IPS-11a (cell line): ENCODE results near the gene LARGE1.

ENCODE experiments used
- H3K4me3 ChIP-seq: one replicate; pipeline ENCODE4 v1.5.1; 2013; ENCODE audit warnings: low read depth, low read length, control low read depth

LARGE1 gene

GRCh38 chr22:33538277-33538885, 381.9 kb downstream of the LARGE1 start:
- H3K4me3 ChIP-seq = no peak overlapping the region

DNA sequence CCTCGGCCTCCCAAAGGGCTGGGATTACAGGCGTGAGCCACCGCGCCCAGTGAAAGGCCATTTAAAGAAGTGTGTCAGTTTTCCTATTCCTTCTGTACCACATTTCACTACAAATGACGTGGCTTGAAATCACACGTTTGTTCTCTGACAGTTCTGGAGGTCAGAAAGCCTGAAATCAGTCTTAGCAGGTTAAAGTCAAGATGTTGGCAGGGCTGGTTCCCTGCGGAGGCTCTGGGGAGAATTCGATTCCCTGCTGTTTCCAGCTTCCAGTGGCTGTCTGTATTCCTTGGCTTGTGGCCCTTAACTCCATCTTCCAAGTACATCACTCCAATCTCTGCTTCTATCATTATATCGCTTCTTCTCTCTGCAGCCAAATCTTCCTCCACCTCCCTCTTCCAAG, 383.2 kb downstream of the LARGE1 start:
- no peak overlapping the region for H3K4me3 ChIP-seq

GRCh38 chr22:33535937-33536875, 384.1 kb downstream of the LARGE1 start:
- no peak overlapping the region for H3K4me3 ChIP-seq

GRCh38 chr22:33529424-33530113, 390.7 kb downstream of the LARGE1 start:
- no peak overlapping the region for H3K4me3 ChIP-seq

DNA sequence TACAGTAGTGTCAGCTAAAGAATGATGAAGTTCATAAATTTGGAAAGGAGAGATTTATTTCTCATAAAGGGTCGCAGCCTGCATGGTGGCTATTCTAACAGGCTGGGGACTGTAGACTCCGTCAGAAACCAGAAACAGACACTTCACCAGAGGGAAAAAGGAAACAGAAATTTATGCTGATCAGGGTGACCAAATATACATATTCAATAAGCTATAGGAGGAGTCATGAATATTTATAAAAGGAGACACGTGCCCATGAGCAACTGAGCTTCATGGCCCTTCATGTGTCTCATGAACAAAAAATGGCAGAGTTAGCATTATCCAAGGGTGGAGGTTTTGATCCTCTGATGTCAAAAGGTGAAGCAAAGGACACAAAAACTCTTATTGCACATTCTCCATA, 392.1 kb downstream of the LARGE1 start:
- no peak overlapping the region for H3K4me3 ChIP-seq

GRCh38 chr22:33526434-33527107, 393.7 kb downstream of the LARGE1 start:
- no peak overlapping the region for H3K4me3 ChIP-seq

DNA sequence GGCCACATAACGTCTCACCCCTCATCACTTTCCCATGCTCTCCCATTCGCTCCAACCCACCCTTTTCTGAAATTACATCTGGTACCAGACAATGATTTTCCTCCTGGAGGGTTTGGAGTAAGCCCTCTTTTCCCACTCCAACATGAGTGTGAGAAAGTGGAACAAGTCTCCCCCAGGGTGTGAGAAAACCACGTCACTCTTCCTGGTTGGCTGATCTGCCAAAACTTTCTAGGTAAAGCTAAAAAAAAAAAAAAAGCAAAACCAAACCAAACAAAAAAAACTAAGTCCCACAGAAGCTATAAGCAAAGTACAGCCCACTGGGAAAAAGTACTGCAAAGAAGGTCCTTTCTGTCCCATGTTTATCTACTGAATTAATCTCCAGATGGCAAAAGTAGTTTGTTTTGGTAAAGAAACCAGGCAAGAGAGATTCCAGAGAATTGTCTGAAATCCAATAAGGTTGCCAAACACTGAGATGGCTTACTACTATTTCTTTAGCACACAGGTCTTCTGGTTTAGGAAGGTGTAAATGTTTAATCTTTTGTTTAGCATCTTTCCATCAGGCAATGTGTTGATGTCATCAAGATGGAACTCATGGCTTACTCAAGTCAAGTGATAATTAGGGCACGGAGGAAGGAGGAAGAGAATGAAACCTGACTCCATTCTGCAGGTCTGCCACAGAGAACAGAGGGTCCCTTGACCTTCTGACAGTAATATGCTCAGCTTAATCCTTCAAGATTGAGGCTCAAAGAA, 395.6 kb downstream of the LARGE1 start:
- no peak overlapping the region for H3K4me3 ChIP-seq

GRCh38 chr22:33521879-33522665, 398.2 kb downstream of the LARGE1 start:
- no peak overlapping the region for H3K4me3 ChIP-seq

DNA sequence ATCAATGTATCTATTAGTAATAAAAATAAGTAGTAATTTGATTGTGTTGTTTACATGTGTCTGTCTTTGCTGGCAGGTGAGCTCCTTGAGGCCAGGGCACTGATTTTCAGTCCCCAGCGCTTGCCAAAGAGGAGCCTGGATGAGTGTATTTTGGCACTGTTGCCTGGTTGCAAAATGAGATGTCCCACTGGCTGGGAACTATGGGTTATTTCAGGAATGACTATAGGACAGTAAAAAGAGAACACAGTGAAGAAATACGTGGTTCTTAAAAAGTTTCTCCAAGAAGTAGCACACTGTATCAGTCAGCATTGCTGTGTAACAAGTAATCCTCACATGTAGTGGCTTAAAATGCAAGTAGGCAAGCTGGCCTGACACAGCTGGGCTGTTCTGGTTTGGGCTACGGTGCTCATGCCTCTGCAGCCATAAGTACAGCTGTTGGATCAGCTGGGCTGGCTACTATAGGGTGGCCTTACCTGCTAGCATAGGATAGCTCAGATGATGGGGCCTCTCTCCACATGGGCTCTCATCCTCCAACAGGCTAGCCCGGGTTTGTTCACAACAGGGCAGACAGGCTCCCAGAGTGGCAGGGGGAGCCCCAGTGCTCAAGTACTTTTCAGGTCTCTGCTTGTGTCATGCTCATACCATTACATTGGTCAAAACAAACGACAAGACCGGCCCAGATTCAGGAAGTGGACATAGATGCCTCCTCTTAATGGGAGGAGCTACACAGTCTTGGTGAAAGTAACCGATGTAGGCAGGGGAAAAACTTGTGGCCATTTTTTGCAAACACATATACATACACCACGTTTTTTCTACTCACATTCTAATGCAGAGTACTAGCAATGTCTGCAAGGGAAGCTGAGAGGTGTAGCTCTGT, 399.1 kb downstream of the LARGE1 start:
- H3K4me3 ChIP-seq = no peak overlapping the region

- no peak overlapping the region for H3K4me3 ChIP-seq
Measured at GRCh38 chr22:33519974-33520903, 400.0 kb downstream of the LARGE1 start.

DNA sequence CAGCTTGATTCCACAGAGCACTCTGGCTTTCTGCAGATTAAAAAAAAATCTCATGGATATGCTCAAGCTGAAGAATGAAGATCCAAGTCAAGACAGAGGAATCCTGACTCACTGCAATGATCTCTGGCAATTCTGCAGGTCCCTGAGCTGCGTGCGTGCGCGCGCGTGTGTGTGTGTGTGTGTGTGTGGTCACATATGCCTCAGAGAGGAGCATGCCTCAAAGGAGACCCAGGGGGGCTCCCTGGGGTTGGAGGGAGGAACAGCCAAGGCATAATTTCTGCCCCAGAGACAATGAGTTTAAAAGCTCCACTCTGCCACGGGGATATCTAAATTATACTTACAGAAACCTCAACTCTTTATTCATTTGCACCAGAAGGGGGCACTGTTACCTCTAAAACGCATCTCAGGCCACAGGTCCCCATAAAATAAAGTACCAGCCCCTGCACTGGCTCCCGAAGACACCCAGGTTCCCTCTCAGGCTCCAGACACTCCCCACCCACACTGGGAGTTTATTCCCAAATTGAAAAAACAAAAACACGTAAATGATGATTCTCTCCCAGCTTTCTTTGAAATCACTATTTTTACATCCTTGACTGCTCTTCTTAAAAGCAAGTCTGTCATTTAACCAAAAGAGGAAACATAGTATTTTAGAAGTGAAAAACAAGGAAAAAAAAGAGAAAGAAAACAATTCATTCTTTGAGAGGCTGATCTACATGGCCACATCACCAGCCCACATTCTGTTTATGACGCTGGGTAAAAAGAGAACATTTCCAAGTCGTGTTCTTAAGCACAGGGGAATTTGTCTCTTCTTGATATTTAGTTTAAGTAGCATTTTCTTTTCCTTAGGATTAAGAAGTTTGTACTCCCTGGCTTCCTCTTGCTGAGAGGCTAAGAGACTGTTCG, 401.0 kb downstream of the LARGE1 start:
- H3K4me3 ChIP-seq = no peak overlapping the region

DNA sequence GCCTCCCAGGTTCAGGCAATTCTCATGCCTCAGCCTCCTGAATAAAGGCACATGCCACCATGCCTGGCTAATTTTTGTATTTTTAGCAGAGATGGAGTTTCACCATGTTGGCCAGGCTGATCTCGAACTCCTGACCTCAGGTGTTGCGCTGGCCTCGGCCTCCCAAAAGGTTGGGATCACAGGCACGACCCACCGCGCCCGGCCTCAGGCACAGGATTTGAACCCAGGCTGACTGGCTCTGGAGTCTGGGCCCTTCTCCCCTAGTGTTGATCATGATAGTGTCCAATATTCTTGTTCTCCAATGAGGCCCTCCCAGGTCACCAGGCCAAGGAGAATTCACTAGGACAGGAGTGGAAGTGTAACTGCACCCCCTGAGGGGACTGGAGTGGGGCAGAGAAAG, 401.9 kb downstream of the LARGE1 start:
- no peak overlapping the region for H3K4me3 ChIP-seq

- no peak overlapping the region for H3K4me3 ChIP-seq
Measured at GRCh38 chr22:33515795-33516194, 404.5 kb downstream of the LARGE1 start.

DNA sequence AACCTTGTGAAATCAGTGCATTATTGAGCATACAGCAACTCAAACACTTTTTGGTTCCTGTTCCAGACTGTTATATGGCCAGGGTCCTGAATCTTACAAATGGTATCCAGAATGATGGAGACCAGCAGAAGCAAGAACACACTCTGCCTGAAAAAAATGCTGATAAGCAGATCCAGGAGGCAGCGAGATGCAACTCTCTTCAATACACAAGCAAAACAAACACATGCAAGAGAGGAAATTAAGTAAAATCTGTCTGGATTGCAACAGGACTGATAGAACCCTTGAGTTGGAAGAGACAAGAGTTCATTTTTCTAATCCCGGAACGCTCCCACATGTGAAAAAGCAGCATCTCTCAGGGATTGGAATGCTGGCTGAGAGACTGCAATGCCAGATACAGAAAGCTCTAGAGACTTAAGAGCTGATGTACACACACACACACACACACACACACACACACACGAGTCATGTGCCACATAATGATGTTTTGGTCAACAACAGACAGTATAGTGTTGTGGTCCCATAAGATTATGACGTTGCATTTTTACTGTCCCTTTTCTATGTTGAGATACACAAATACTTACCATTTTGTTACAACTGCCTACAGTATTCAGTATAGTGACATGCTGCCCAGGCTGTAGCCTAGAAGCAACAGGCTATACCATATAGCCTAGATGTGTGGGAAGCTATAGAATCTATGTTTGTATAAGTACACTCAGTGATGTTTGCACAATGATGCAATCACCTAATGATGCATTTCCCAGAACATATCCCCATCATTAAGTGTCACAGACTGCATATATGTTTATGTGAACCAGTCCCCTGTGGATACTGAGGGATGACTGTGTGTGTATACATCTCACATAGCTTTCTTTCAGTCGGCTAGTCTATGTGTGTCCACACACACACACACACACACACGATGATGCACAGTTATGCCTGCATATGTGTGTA, 406.6 kb downstream of the LARGE1 start:
- no peak overlapping the region for H3K4me3 ChIP-seq

- H3K4me3 ChIP-seq = no peak overlapping the region
Measured at GRCh38 chr22:33512908-33513307, 407.4 kb downstream of the LARGE1 start.
